GM18520 (cell line): ENCODE results near the gene CABP7.

Experiments used
- ATAC-seq: cut with Tn5 transposase; IDR thresholded peaks from one replicate; pipeline ENCODE4 v1.9.1; 2021; ENCODE audit not compliant: unreplicated experiment

Gene CABP7

GRCh38 chr22:29702000-29702930, 17.5 kb upstream of the CABP7 start:
- ATAC-seq: no peak

- no peak for ATAC-seq
Observed at GRCh38 chr22:29702931-29703501, 16.8 kb upstream of the CABP7 start.

- ATAC-seq: no peak
Observed at GRCh38 chr22:29703569-29704195, 16.1 kb upstream of the CABP7 start.

GRCh38 chr22:29704528-29705285, 15.1 kb upstream of the CABP7 start:
- ATAC-seq: no peak

GRCh38 chr22:29705651-29706050, 14.2 kb upstream of the CABP7 start:
- ATAC-seq: no peak

- no peak for ATAC-seq
Observed at GRCh38 chr22:29706486-29706885, 13.3 kb upstream of the CABP7 start.

GRCh38 chr22:29707010-29707409, 12.8 kb upstream of the CABP7 start:
- no peak for ATAC-seq

- ATAC-seq: no peak
Observed at GRCh38 chr22:29707471-29707870, 12.3 kb upstream of the CABP7 start.

GRCh38 chr22:29710193-29710592, 9.6 kb upstream of the CABP7 start:
- no peak for ATAC-seq

GRCh38 chr22:29710922-29711593, 8.7 kb upstream of the CABP7 start:
- ATAC-seq: no peak

GRCh38 chr22:29712119-29712518, 7.7 kb upstream of the CABP7 start:
- ATAC-seq: no peak

GRCh38 chr22:29713156-29713727, 6.6 kb upstream of the CABP7 start:
- ATAC-seq: no peak

GRCh38 chr22:29715240-29715639, 4.6 kb upstream of the CABP7 start:
- ATAC-seq: no peak

GRCh38 chr22:29715705-29716104, 4.1 kb upstream of the CABP7 start:
- ATAC-seq: no peak

GRCh38 chr22:29716814-29717545, 2.8 kb upstream of the CABP7 start:
- no peak for ATAC-seq

- ATAC-seq: no peak
Observed at GRCh38 chr22:29717789-29718188, 2.0 kb upstream of the CABP7 start.

- ATAC-seq: no peak
Observed at GRCh38 chr22:29718949-29719898, 579 bp upstream of the CABP7 start.

- no peak for ATAC-seq
Observed at GRCh38 chr22:29720811-29721323, 1.1 kb downstream of the CABP7 start.
